ENCODE measurements around the gene CCDC81.

Gene CCDC81

DNA sequence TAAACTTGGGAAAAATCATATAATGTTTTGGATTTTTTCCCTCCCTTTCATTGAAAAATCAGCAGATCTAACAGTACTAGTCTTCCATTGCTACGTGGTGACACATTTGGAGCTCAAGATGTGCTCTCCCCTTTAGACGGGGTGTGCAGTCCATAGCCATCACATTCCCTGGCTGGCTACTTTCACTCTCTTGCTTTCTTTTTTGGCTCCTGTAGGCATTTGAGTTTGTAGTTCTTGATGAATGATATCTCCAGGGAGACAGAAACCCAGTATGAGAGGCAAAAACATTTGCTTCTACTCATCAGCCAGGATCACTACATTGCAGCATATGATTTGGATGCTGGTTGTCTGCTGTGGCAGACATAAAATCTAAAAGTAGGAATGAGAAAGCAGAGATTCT lies 12.1 kb downstream of the CCDC81 start:
- Histone ChIP-seq H3K4me1 (no peaks in the 10 kb centered on the region), H3K36me3 (no peaks in the 10 kb centered on the region), H3K4me3 (no peak overlapping the region), H3K27ac (no peak overlapping the region), H3K9me3 (no peaks in the 10 kb centered on the region), H3K27me3 (no peaks in the 10 kb centered on the region)
- DNase-seq: no peak
- intact Hi-C loops (cut with DNase I; ENCODE audit: low total_unique reads): no loop called here
- no peak for TF ChIP-seq CTCF (IDR thresholded peaks at IDR 0.05)

- no peak for TF ChIP-seq CTCF (IDR thresholded peaks at IDR 0.05)
- intact Hi-C loops (cut with DNase I; ENCODE audit: low total_unique reads): no loop called here
- H3K4me1 ChIP-seq: no peaks in the 10 kb centered on the region
- no peaks in the 10 kb centered on the region for H3K36me3 ChIP-seq
- DNase-seq: no peak
- H3K27me3 ChIP-seq: no peaks in the 10 kb centered on the region
- no peak overlapping the region for H3K4me3 ChIP-seq
- no peaks in the 10 kb centered on the region for H3K9me3 ChIP-seq
- H3K27ac ChIP-seq: no peak overlapping the region
Measured at GRCh38 chr11:86388198-86388597, 13.5 kb downstream of the CCDC81 start.

GRCh38 chr11:86390487-86390886 lies 15.8 kb downstream of the CCDC81 start:
- Histone ChIP-seq H3K9me3 (no peaks in the 10 kb centered on the region), H3K27ac (no peak overlapping the region)
- intact Hi-C loops (cut with DNase I; ENCODE audit: low total_unique reads): no loop called here

DNA sequence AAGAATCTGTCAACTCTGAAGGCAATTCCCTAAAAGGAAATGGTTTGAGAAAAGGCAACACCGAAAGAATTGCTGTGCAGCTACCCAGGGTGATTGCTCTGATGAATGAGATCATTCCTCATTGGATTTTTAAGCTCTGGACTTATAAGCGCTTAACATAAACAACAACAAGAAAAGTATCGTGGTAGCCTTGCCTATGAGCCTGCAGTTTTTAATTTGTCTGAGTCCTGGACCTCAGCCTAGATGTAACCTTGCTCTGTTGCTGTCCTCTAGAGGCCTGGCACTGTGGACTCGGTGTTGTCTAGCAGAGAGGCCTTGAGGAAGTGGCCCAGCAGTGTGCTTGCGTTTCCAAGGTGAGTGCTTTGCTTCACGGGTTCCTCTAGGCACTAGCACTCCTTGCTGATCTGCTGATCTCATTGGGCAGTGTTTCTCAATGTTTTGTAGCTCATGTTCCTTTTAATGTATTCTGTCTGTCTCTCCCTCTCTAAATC lies 20.4 kb downstream of the CCDC81 start:
- intact Hi-C loops (cut with DNase I; ENCODE audit: low total_unique reads): no loop called here
- no peaks in the 10 kb centered on the region for H3K9me3 ChIP-seq
- peaks cover 0 to 38% (median 16%) of the 10 kb centered on the region in 4 donors for H3K4me1 ChIP-seq
- DNase-seq: peak in 1 of 2 donors; percentile 25
- H3K27me3 ChIP-seq: no peaks in the 10 kb centered on the region
- no peaks in the 10 kb centered on the region for H3K36me3 ChIP-seq
- H3K27ac ChIP-seq: peak overlapping the region; percentile 60 to 61
- H3K4me3 ChIP-seq: no peak overlapping the region
- no peak for TF ChIP-seq CTCF (IDR thresholded peaks at IDR 0.05)

More at GRCh38 chr11:86390487-86390886, 15.8 kb downstream of the CCDC81 start:
- H3K27me3 ChIP-seq: no peaks in the 10 kb centered on the region
- H3K4me3 ChIP-seq: no peak overlapping the region
- TF ChIP-seq CTCF (IDR thresholded peaks at IDR 0.05): no peak
- no peaks in the 10 kb centered on the region for H3K36me3 ChIP-seq
- DNase-seq: no peak
- H3K4me1 ChIP-seq: peaks cover 0 to 20% (median 10%) of the 10 kb centered on the region in 4 donors

- no peak for DNase-seq
- H3K36me3 ChIP-seq: no peaks in the 10 kb centered on the region
- no peak for TF ChIP-seq CTCF (IDR thresholded peaks at IDR 0.05)
- intact Hi-C loops (cut with DNase I; ENCODE audit: low total_unique reads): no loop called here
- H3K9me3 ChIP-seq: no peaks in the 10 kb centered on the region
- no peak overlapping the region for H3K4me3 ChIP-seq
- H3K27ac ChIP-seq: no peak overlapping the region
- H3K27me3 ChIP-seq: no peaks in the 10 kb centered on the region
- H3K4me1 ChIP-seq: peaks cover 0 to 38% (median 16%) of the 10 kb centered on the region in 4 donors
Measured at GRCh38 chr11:86396396-86396795, 21.7 kb downstream of the CCDC81 start.

GRCh38 chr11:86397351-86397750 lies 22.7 kb downstream of the CCDC81 start:
- Histone ChIP-seq H3K27ac (no peak overlapping the region), H3K4me3 (no peak overlapping the region), H3K36me3 (no peaks in the 10 kb centered on the region), H3K27me3 (no peaks in the 10 kb centered on the region), H3K9me3 (no peaks in the 10 kb centered on the region), H3K4me1 (peaks cover 0 to 38% (median 16%) of the 10 kb centered on the region in 4 donors)
- TF ChIP-seq CTCF (IDR thresholded peaks at IDR 0.05): no peak
- intact Hi-C loops (cut with DNase I; ENCODE audit: low total_unique reads): no loop called here
- no peak for DNase-seq
